Stimulated activated CD4-positive, alpha-beta T cell treated with anti-CD3 and anti-CD28 coated beads, Interleukin-15, amount 100 ng/mL, for 48 hours (primary cell): ENCODE measurements around the gene HACD4.
"Not testable (repeated sequence)": the region's sequence is repeated elsewhere in the genome, so short reads cannot be mapped to it uniquely, and the experiment has no call there.

ENCODE experiments used
- DNase-seq, 2 donors: peaks; one replicate each; pipeline ENCODE4 v3.0.0-alpha.2; 2020; ENCODE audit warnings: low read depth in 2 of 2

HACD4 gene

GRCh38 chr9:20973246-20973947, 58.0 kb downstream of the HACD4 start:
- DNase-seq = not testable (repeated sequence)

- no peak for DNase-seq
Observed at GRCh38 chr9:20972684-20973083, 58.8 kb downstream of the HACD4 start.

- DNase-seq = no peak
Observed at GRCh38 chr9:20962536-20963225, 68.8 kb downstream of the HACD4 start.

- no peak for DNase-seq
Observed at GRCh38 chr9:20950707-20951106, 80.7 kb downstream of the HACD4 start.
